NB4 (cell line): ENCODE measurements around the gene SMPD3.
A peak's percentile ranks its signal among the peaks of the same experiment; 100 is the strongest.

ENCODE experiments used
- DNase-seq: peaks from one replicate; pipeline ENCODE4 v3.0.0; 2010; ENCODE audit warnings: low read depth
- H3K4me3 ChIP-seq: one replicate; pipeline ENCODE4 v1.5.1; 2011; ENCODE audit warnings: mild to moderate bottlenecking, low read depth, low read length, moderate library complexity
- MAX ChIP-seq: IDR thresholded peaks from 2 replicates; pipeline ENCODE4 v1.6.1; 2011; ENCODE audit warnings: low read depth, low read length
- MYC ChIP-seq: IDR thresholded peaks from 2 replicates; pipeline ENCODE4 v1.6.1; 2011; ENCODE audit warnings: low read depth, low read length
- POLR2A ChIP-seq: IDR thresholded peaks from 2 replicates; pipeline ENCODE4 v1.6.1; 2011; ENCODE audit warnings: mild to moderate bottlenecking; ENCODE audit not compliant: insufficient read length; ENCODE audit errors: extremely low read depth
- TF ChIP-seq, protein P1 (sequence below): IDR thresholded peaks from one replicate; pipeline ENCODE4 v1.5.1; 2012; ENCODE audit warnings: low read depth, low read length

SMPD3 gene

GRCh38 chr16:68342620-68343019 is 105.7 kb downstream of the SMPD3 start:
- no peak for DNase-seq
- H3K4me3 ChIP-seq = no peak overlapping the region
- no peak for TF ChIP-seq POLR2A
- TF ChIP-seq, protein P1, sequence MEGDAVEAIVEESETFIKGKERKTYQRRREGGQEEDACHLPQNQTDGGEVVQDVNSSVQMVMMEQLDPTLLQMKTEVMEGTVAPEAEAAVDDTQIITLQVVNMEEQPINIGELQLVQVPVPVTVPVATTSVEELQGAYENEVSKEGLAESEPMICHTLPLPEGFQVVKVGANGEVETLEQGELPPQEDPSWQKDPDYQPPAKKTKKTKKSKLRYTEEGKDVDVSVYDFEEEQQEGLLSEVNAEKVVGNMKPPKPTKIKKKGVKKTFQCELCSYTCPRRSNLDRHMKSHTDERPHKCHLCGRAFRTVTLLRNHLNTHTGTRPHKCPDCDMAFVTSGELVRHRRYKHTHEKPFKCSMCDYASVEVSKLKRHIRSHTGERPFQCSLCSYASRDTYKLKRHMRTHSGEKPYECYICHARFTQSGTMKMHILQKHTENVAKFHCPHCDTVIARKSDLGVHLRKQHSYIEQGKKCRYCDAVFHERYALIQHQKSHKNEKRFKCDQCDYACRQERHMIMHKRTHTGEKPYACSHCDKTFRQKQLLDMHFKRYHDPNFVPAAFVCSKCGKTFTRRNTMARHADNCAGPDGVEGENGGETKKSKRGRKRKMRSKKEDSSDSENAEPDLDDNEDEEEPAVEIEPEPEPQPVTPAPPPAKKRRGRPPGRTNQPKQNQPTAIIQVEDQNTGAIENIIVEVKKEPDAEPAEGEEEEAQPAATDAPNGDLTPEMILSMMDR = no peak
- no peak for TF ChIP-seq MYC
- TF ChIP-seq MAX = no peak

- DNase-seq = no peak
- TF ChIP-seq, protein P1 = no peak
- TF ChIP-seq POLR2A = no peak
- no peak for TF ChIP-seq MAX
- no peak for TF ChIP-seq MYC
- no peak overlapping the region for H3K4me3 ChIP-seq
Measured at GRCh38 chr16:68339214-68339613, 109.1 kb downstream of the SMPD3 start.

GRCh38 chr16:68338326-68339119 is 109.8 kb downstream of the SMPD3 start:
- DNase-seq = no peak
- TF ChIP-seq POLR2A (no peak), MAX (no peak), MYC (no peak)
- TF ChIP-seq, protein P1 = no peak
- no peak overlapping the region for H3K4me3 ChIP-seq

DNA sequence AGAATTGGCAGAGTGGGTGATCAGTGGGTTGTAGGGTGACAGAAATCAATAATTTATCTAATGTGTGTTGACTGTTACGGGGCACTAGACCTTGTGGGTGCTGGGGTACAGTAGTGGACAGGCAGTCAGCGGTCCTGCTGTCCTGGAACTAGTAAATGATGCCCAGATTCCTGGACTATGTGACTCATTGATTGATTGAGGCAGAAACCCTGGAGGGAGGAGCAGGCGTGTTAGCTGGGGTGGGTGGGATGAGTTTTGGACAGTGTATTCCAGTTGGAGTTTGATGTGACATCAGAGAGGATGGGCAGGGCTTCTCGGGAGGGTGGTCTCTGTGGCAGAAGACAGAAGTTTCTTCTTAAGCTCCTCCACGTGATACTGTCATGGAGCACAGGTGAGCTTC is 113.1 kb downstream of the SMPD3 start:
- no peak for TF ChIP-seq MYC
- TF ChIP-seq MAX = no peak
- TF ChIP-seq POLR2A = no peak
- TF ChIP-seq, protein P1 = no peak
- no peak for DNase-seq
- H3K4me3 ChIP-seq = no peak overlapping the region

- no peak for TF ChIP-seq MAX
- TF ChIP-seq POLR2A = no peak
- TF ChIP-seq MYC = no peak
- H3K4me3 ChIP-seq = no peak overlapping the region
- DNase-seq = peak; percentile 77
Measured at GRCh38 chr16:68332411-68333121, 115.7 kb downstream of the SMPD3 start.

DNA sequence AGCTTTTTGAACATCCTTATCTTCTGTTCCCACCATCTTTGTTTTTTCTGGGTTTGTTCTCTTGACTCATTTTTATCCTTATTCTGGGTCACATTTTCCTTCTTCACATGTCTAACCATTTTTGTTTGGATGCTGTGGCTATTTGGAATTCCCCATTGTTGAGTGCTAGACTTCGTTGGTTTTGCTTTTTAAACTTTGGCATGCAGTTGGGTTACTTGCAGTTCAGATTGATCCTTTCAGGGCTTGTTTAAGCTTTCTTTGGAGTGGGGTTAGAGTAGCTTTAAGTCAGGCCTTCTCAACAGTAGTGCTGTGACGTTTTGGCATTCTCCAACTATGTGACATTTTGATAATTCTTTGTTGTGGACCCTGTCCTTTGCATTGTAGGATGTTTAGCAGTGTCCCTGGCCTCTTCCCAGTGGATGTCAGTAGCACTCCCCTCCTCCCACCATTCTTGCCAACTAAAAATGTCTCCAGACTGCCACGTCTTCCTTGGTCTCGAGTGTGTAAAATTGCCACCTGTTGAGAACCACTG is 116.4 kb downstream of the SMPD3 start:
- TF ChIP-seq, protein P1 = no peak
- TF ChIP-seq POLR2A (no peak), MYC (no peak), MAX (no peak)
- H3K4me3 ChIP-seq = no peak overlapping the region
- no peak for DNase-seq
